RWPE1 (cell line): Measurements from ENCODE around the gene SPATA13.

Experiments used
- CTCF ChIA-PET: fragments of 350-600 bp; sonication (Branson Sonifier 250); formaldehyde crosslinking; extraction: SDS; loops from one replicate; lab custom pipeline; 2021; lab: Yijun Ruan, JAX
- POLR2A ChIA-PET: fragments of 400-600 bp; formaldehyde crosslinking; extraction: SDS; loops from one replicate; lab custom pipeline; 2020; ENCODE audit warnings: antibody characterized with exemption; ENCODE audit not compliant: low non-redundant PET; lab: Yijun Ruan, JAX
- DNase-seq: peaks from one replicate; pipeline ENCODE4 v3.0.0; 2012; ENCODE audit warnings: low spot score
- H3K27ac ChIP-seq: fragments of 450-650 bp; 2 replicates; pipeline ENCODE4 v1.5.1; 2017
- TF ChIP-seq, protein P1 (sequence below): fragments of 450-650 bp; conservative IDR thresholded peaks from 2 replicates; pipeline ENCODE4 v1.5.1; 2017; ENCODE audit warnings: low read depth, mild to moderate bottlenecking

SPATA13 gene

DNA sequence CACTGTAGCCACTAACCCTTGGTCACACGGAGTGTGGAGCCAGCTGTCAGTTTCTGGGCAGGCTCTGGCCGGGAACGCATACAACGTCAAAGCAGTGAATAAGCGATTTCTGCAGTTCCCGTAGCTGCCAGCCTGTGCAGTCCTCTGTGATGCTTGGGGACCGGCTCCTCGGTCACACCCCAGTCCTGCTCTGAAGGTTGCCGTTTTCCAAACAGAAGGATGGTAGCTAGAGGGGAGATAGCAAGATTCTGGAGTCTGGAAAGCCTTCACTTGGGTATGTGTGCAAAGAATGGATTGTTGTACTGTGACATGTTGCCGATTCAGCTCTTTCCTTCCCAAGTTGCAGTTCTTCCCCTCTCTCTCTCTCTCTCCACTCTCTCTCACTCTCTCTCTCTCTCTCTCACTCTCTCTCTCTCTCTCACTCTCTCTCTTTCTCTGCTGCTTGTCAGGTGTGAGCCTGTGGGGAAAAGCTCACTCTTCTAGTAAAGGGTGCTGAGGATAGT lies 110.2 kb downstream of the SPATA13 start:
- CTCF ChIA-PET: interaction anchor here (0.7 kb wide), 3 partner anchors 218 to 1383 kb away, joined by 3 to 7 read pairs (median 5); no protein-coding TSS in a partner anchor
- DNase-seq: no peak
- TF ChIP-seq, protein P1, sequence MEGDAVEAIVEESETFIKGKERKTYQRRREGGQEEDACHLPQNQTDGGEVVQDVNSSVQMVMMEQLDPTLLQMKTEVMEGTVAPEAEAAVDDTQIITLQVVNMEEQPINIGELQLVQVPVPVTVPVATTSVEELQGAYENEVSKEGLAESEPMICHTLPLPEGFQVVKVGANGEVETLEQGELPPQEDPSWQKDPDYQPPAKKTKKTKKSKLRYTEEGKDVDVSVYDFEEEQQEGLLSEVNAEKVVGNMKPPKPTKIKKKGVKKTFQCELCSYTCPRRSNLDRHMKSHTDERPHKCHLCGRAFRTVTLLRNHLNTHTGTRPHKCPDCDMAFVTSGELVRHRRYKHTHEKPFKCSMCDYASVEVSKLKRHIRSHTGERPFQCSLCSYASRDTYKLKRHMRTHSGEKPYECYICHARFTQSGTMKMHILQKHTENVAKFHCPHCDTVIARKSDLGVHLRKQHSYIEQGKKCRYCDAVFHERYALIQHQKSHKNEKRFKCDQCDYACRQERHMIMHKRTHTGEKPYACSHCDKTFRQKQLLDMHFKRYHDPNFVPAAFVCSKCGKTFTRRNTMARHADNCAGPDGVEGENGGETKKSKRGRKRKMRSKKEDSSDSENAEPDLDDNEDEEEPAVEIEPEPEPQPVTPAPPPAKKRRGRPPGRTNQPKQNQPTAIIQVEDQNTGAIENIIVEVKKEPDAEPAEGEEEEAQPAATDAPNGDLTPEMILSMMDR: no peak
- POLR2A ChIA-PET: no interaction called here
- H3K27ac ChIP-seq: no peak overlapping the region

DNA sequence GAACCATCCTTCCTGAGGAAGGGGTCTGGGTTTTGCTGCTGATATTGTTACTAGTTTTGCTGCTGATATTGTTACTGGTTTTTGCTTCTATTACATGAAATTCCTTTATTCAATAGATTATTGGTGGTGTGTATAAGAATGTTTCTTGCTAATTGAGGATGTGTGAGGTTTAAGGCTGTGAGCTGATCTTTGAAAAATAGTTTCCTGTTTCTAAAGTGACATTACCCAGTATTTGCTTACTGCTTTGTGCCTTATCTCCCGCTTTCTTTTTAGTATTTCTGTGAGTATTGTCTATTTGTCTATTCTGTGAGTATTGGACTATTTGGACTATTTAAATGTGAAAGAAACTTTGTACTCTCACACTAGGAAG lies 110.7 kb downstream of the SPATA13 start:
- DNase-seq: no peak
- H3K27ac ChIP-seq: no peak overlapping the region
- TF ChIP-seq, protein P1: no peak
- ChIA-PET CTCF (interaction anchor here (0.7 kb wide), 2 partner anchors 403 to 1384 kb away, joined by 5 to 7 read pairs; no protein-coding TSS in a partner anchor), POLR2A (no interaction called here)

DNA sequence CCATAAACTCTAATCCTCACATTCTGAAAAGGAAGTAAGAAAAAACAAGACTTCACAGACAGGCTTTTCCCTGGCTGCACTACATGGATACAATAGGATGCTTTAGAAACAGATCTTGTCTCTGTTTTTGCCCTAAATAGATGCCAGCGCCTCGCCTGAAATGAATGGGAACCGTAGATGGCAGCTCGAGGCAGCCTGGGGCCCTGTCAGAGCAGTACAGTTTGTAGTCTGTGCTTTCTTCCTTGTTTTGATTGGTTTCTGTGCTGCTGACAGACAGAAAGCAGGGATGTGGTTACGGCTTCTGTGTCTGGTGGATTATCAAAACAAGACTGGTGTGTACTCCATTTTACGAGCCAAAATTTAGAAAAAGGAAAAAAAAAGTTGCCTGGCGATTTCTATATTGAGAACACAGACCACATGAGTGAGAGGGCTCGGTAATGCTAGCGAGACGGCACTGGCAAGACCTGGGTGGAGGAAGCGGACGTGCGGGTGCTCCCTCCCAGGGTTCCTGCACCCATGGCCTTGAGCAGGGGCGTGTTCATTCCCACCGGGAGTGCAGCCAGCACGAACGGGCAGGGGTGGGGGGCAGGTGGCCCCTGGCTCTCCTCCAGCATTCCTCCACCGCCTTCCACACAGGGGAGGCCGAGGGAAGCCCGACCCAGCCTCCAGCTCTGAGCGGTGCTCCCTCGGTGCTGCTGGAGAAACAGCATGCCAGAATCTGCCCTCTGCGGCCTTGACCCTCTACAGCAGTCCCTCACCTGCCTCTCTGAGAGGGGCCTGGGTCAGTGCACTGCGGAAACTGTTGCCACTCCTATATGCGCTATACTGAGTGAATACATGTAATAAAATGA lies 111.3 kb downstream of the SPATA13 start:
- ChIA-PET CTCF (interaction anchor here (0.7 kb wide), 1 partner anchor 404 kb away, joined by 7 read pairs; no protein-coding TSS in a partner anchor), POLR2A (no interaction called here)
- DNase-seq: peak; percentile 8
- TF ChIP-seq, protein P1: no peak
- H3K27ac ChIP-seq: no peak overlapping the region

DNA sequence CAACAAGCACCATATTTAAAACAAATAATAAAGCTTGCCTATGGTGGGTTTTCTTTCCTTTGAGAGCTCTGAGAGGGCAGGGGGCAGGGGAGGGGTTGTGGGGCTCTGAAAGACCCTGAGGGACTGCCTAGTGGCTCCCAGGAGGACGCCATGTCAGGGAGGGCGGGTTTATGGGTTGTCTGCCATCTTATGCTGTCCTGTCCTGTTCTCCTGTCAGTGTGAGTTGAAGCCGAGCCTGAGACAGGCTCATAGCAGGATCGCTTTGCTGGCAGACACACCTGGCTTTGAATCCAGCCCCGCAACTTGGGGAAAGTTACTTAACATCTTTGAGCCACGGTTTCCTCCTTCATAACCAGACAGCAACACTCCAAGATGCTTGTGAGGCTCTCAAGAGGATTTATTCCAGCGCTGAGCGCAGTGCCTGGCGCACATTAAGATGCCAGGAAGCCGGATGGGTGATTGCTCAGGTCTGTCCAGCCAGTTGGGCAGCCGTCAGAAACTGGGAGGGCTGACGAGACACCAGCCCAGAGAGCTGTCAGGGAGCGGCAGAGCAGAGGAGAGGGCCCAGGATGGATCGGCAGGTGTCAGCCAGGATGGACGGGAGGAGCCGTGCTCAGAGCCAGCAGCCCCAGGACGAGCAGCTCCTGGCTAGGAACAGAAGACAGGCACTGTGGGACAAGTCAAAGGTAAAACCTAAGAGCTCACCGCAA lies 112.1 kb downstream of the SPATA13 start:
- no peak overlapping the region for H3K27ac ChIP-seq
- no peak for DNase-seq
- ChIA-PET POLR2A (no interaction called here), CTCF (no interaction called here)
- TF ChIP-seq, protein P1: no peak

DNA sequence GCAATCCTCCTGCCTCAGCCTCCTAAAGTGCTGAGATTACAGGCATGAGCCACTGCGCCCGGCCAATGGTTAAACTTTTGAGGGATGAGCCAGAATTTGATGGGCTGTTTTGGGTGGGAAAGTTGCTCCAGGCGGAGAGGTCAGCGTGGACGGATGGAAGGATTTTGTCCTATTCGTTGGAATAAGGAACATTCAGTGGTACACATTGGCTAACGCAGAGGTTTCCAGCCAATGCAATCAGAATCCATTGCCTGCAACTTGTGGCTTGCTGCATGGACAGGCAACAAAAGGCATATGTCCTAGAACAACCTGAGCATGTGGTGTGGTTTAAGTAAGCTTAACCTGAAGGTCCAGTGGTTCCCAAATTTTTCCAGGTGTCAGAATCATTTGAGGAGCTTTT lies 113.4 kb downstream of the SPATA13 start:
- ChIA-PET POLR2A (no interaction called here), CTCF (no interaction called here)
- no peak overlapping the region for H3K27ac ChIP-seq
- no peak for DNase-seq
- TF ChIP-seq, protein P1: no peak

DNA sequence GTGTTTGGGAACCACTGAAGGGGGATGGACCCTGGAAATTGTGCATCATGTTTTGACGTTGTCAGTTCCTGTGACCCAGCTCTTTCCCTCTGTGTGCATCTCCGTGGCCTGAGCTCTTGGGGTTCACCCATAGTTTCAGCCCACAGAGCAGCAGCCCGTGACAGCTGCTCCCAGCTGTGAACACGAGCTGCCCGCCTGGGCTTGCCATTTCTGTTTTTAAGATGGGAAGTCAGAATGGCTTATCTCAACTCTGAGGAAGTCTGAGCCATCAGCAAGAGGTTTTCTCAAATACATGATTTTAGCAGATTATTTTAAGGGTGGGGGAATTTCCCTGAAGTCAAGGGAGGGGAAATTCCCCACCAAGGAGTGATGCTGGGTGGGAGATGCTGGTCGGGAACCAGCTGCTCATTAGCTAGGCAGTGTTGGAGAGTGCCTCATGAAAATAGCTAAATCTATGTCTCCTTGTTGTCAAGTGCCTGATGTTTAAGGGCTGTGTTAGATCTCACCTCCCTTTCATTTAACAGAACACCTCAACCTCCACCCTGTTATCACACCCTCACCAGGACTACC lies 114.0 kb downstream of the SPATA13 start:
- ChIA-PET POLR2A (no interaction called here), CTCF (interaction anchor here (0.7 to 1.0 kb wide), 2 partner anchors 13 to 37 kb away, joined by 3 to 4 read pairs; no protein-coding TSS in a partner anchor)
- DNase-seq: no peak
- TF ChIP-seq, protein P1: no peak
- H3K27ac ChIP-seq: no peak overlapping the region
